MM.1S (cell line): ENCODE results near the gene TRIM26.

Experiments used
- CTCF ChIP-seq: fragments of 300-600 bp; sonication (generic); IDR thresholded peaks from 2 replicates; pipeline ENCODE4 v1.5.1; 2016; ENCODE audit warnings: antibody characterized with exemption, low read length, mixed read lengths
- EZH2phosphoT487 ChIP-seq: fragments of 300-600 bp; sonication (generic); IDR thresholded peaks from 2 replicates; pipeline ENCODE4 v1.6.1; 2018; ENCODE audit warnings: antibody characterized with exemption, low read length

- TF ChIP-seq EZH2phosphoT487 (no peak), CTCF (no peak)
These were observed 66.1 kb downstream of the TRIM26 start for GRCh38 chr6:30147096-30147495.
